NCI-H69 (cell line): ENCODE measurements around the gene CENPP.

Experiments used
- DNase-seq: peaks from one replicate; lab custom pipeline; 2025; lab: John Stamatoyannopoulos, UW

CENPP gene

GRCh38 chr9:92480986-92481633 is 155.4 kb downstream of the CENPP start:
- peak; percentile 49 for DNase-seq

- no peak for DNase-seq
These were observed 156.6 kb downstream of the CENPP start, which contains the start of gene ASPN for GRCh38 chr9:92482329-92482728. Gene ASPN, minus strand, starts transcription at chr9:92482506.

- DNase-seq = no peak
These were observed 157.1 kb downstream of the CENPP start for GRCh38 chr9:92482805-92483204.

GRCh38 chr9:92483627-92484545 is 158.1 kb downstream of the CENPP start:
- no peak for DNase-seq

GRCh38 chr9:92484563-92484962 is 158.8 kb downstream of the CENPP start:
- DNase-seq = no peak

- DNase-seq = no peak
These were observed 160.6 kb downstream of the CENPP start for GRCh38 chr9:92486371-92486770.

- DNase-seq = no peak
These were observed 163.2 kb downstream of the CENPP start for GRCh38 chr9:92488681-92489550.

GRCh38 chr9:92492781-92493401 is 167.1 kb downstream of the CENPP start:
- peak; percentile 45 for DNase-seq

- DNase-seq = no peak
These were observed 168.1 kb downstream of the CENPP start for GRCh38 chr9:92493749-92494387.

- DNase-seq = no peak
These were observed 169.1 kb downstream of the CENPP start for GRCh38 chr9:92494856-92495255.

- no peak for DNase-seq
These were observed 170.8 kb downstream of the CENPP start for GRCh38 chr9:92496396-92497176.

GRCh38 chr9:92499701-92500100 is 173.9 kb downstream of the CENPP start:
- DNase-seq = no peak

- no peak for DNase-seq
These were observed 175.0 kb downstream of the CENPP start for GRCh38 chr9:92500725-92501124.

- DNase-seq = peak; percentile 69
These were observed 176.1 kb downstream of the CENPP start for GRCh38 chr9:92501671-92502393.

- no peak for DNase-seq
These were observed 177.4 kb downstream of the CENPP start for GRCh38 chr9:92503156-92503555.

GRCh38 chr9:92504881-92505280 is 179.1 kb downstream of the CENPP start:
- no peak for DNase-seq

GRCh38 chr9:92506184-92506857 is 180.6 kb downstream of the CENPP start:
- no peak for DNase-seq

- DNase-seq = peak; percentile 10
These were observed 181.3 kb downstream of the CENPP start for GRCh38 chr9:92507005-92507404.

- DNase-seq = no peak
These were observed 181.7 kb downstream of the CENPP start for GRCh38 chr9:92507496-92507895.
